Inferior parietal cortex (tissue), 1 donor: Measurements from ENCODE around the gene ABHD10.
A peak's percentile ranks its signal among the peaks of the same experiment; 100 is the strongest.

Experiments
- DNase-seq: peaks from one replicate; pipeline ENCODE4 v3.0.0-alpha.2; 2016; ENCODE audit errors: extremely low spot score

ABHD10 gene

GRCh38 chr3:111965484-111965883 is 13.3 kb upstream of the ABHD10 start:
- DNase-seq: no peak

GRCh38 chr3:111967068-111967467 is 11.8 kb upstream of the ABHD10 start:
- DNase-seq: no peak

GRCh38 chr3:111967651-111968274 is 11.1 kb upstream of the ABHD10 start:
- DNase-seq: peak; percentile 90

- DNase-seq: no peak
Measured at GRCh38 chr3:111968319-111969054, 10.3 kb upstream of the ABHD10 start.

- no peak for DNase-seq
Measured at GRCh38 chr3:111970376-111970775, 8.4 kb upstream of the ABHD10 start.

- no peak for DNase-seq
Measured at GRCh38 chr3:111971533-111972130, 7.2 kb upstream of the ABHD10 start.

- DNase-seq: no peak
Measured at GRCh38 chr3:111972891-111973290, 5.9 kb upstream of the ABHD10 start.

GRCh38 chr3:111975131-111975530 is 3.7 kb upstream of the ABHD10 start:
- DNase-seq: no peak

- DNase-seq: no peak
Measured at GRCh38 chr3:111976254-111976653, 2.6 kb upstream of the ABHD10 start.

GRCh38 chr3:111979434-111980038 is 710 bp downstream of the ABHD10 start:
- DNase-seq: peak; percentile 50

- no peak for DNase-seq
Measured at GRCh38 chr3:111980716-111981456, 2.1 kb downstream of the ABHD10 start.

- no peak for DNase-seq
Measured at GRCh38 chr3:111981457-111981763, 2.6 kb downstream of the ABHD10 start.

- DNase-seq: no peak
Measured at GRCh38 chr3:111984636-111985298, 5.9 kb downstream of the ABHD10 start.

GRCh38 chr3:111986800-111987199 is 8.0 kb downstream of the ABHD10 start:
- DNase-seq: no peak

GRCh38 chr3:111989061-111989678 is 10.3 kb downstream of the ABHD10 start:
- peak; percentile 77 for DNase-seq

GRCh38 chr3:111993038-111993437 is 14.2 kb downstream of the ABHD10 start:
- no peak for DNase-seq

- peak; percentile 43 for DNase-seq
Measured at GRCh38 chr3:111998636-111999483, 20.0 kb downstream of the ABHD10 start, which contains the start of gene TAGLN3. TAGLN3 (plus strand) TSS chr3:111998922; CDS start chr3:111999423, 501 bp downstream.

- DNase-seq: peak; percentile 59
Measured at GRCh38 chr3:111999484-112000324, 20.9 kb downstream of the ABHD10 start.

GRCh38 chr3:112000367-112000771 is 21.5 kb downstream of the ABHD10 start:
- peak; percentile 53 for DNase-seq
